Stimulated activated CD8-positive, alpha-beta memory T cell treated with anti-CD3 and anti-CD28 coated beads, Interleukin-2, amount 100 ng/mL, for 1 hour (primary cell): ENCODE data around the gene CNPY1.

ENCODE experiments used
- DNase-seq, 2 donors: peaks; one replicate each; pipeline ENCODE4 v3.0.0-alpha.2; 2020; ENCODE audit warnings: low read depth in 2 of 2

Gene CNPY1

GRCh38 chr7:155558961-155559360, 12.6 kb upstream of the CNPY1 start:
- DNase-seq, result no peak

- no peak for DNase-seq
Measured at GRCh38 chr7:155558351-155558750, 12.0 kb upstream of the CNPY1 start.

GRCh38 chr7:155557778-155558177, 11.4 kb upstream of the CNPY1 start:
- DNase-seq, result no peak

- DNase-seq, result no peak
Measured at GRCh38 chr7:155556763-155557162, 10.4 kb upstream of the CNPY1 start.

- no peak for DNase-seq
Measured at GRCh38 chr7:155555116-155555695, 8.8 kb upstream of the CNPY1 start.

GRCh38 chr7:155553871-155554270, 7.5 kb upstream of the CNPY1 start:
- DNase-seq, result no peak

- DNase-seq, result no peak
Measured at GRCh38 chr7:155551785-155552611, 5.6 kb upstream of the CNPY1 start.

- DNase-seq, result no peak
Measured at GRCh38 chr7:155550916-155551315, 4.6 kb upstream of the CNPY1 start.

- DNase-seq, result no peak
Measured at GRCh38 chr7:155549226-155549625, 2.9 kb upstream of the CNPY1 start.

GRCh38 chr7:155547161-155547791, 917 bp upstream of the CNPY1 start:
- DNase-seq, result no peak

- DNase-seq, result no peak
Measured at GRCh38 chr7:155545348-155545747, 1.0 kb downstream of the CNPY1 start.

- DNase-seq, result no peak
Measured at GRCh38 chr7:155544485-155544884, 1.9 kb downstream of the CNPY1 start.

GRCh38 chr7:155543926-155544325, 2.4 kb downstream of the CNPY1 start:
- DNase-seq, result no peak

GRCh38 chr7:155543011-155543876, 3.1 kb downstream of the CNPY1 start:
- DNase-seq, result no peak

- DNase-seq, result no peak
Measured at GRCh38 chr7:155541986-155542675, 4.2 kb downstream of the CNPY1 start.

- no peak for DNase-seq
Measured at GRCh38 chr7:155540553-155540952, 5.8 kb downstream of the CNPY1 start.

- no peak for DNase-seq
Measured at GRCh38 chr7:155538293-155538692, 8.1 kb downstream of the CNPY1 start.

GRCh38 chr7:155536451-155536850, 9.9 kb downstream of the CNPY1 start:
- no peak for DNase-seq

GRCh38 chr7:155534691-155535090, 11.7 kb downstream of the CNPY1 start:
- DNase-seq, result no peak

- DNase-seq, result no peak
Measured at GRCh38 chr7:155533827-155534690, 12.3 kb downstream of the CNPY1 start.
